ENCODE results near the gene MYL3.

GRCh38 chr3:46852839-46853355 lies 10.3 kb downstream of the MYL3 start:
- TF ChIP-seq SUZ12 (IDR thresholded peaks at IDR 0.05; ENCODE audit: extremely low read depth, insufficient read depth, insufficient read length): no peak
- TF ChIP-seq ZNF274 (IDR thresholded peaks at IDR 0.05; ENCODE audit: low read depth, low read length): no peak
